Liver (tissue), 3 donors: ENCODE results near the gene WDR1.

Experiments used
- EGR1 ChIP-seq, 2 donors: IDR thresholded peaks; 2 replicates each; pipeline ENCODE4 v1.6.1; 2016 to 2018; ENCODE audit warnings: antibody characterized with exemption in 2 of 2, low read depth in 2 of 2
- GABPA ChIP-seq, 2 donors: IDR thresholded peaks in 1 of 2; conservative IDR thresholded peaks in 1 of 2; 2 replicates each; pipeline ENCODE4 v1.6.1; 2016; ENCODE audit warnings: antibody characterized with exemption in 2 of 2, mild to moderate bottlenecking in 1 of 2, moderate library complexity in 1 of 2
- JUND ChIP-seq, 2 donors: IDR thresholded peaks; 2 replicates each; pipeline ENCODE4 v1.6.1; 2016; ENCODE audit warnings: antibody characterized with exemption in 2 of 2
- TAF1 ChIP-seq: conservative IDR thresholded peaks from 2 replicates; pipeline ENCODE4 v1.6.1; 2016; ENCODE audit warnings: antibody characterized with exemption, mild to moderate bottlenecking
- YY1 ChIP-seq: IDR thresholded peaks from 2 replicates; pipeline ENCODE4 v1.6.1; 2016; ENCODE audit warnings: antibody characterized with exemption, mild to moderate bottlenecking
- TF ChIP-seq, protein P1 (sequence below): fragments of 150-350 bp; IDR thresholded peaks from 2 replicates; pipeline ENCODE4 v1.5.1; 2017; ENCODE audit warnings: improper control_type of control experiment, low read depth, low read length; ENCODE audit not compliant: missing input control
- TF ChIP-seq, protein P2 (sequence below): IDR thresholded peaks from 2 replicates; pipeline ENCODE4 v1.6.1; 2016; ENCODE audit warnings: antibody characterized with exemption
- donor health status: healthy.
- donor health status: healthy.

DNA sequence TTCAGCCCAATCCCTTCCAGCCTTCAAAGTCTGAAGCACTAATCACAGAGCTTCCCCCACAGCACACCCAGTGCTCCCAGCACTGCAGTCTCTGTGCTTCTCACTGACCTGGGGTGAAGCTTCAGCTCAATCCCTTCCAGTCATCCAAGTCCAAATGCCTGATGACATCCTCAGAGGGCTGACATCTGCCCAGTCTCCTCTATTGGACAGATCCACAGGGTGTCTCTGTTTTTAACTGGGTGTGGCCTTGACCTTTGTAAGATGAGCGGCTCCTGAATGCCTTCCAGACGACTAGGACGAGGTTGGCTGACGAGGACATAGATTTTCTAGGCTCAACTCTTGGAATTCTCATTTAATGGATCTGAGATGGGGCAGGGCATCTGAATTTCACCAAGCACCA, 87.7 kb downstream of the WDR1 start:
- TF ChIP-seq, protein P1, sequence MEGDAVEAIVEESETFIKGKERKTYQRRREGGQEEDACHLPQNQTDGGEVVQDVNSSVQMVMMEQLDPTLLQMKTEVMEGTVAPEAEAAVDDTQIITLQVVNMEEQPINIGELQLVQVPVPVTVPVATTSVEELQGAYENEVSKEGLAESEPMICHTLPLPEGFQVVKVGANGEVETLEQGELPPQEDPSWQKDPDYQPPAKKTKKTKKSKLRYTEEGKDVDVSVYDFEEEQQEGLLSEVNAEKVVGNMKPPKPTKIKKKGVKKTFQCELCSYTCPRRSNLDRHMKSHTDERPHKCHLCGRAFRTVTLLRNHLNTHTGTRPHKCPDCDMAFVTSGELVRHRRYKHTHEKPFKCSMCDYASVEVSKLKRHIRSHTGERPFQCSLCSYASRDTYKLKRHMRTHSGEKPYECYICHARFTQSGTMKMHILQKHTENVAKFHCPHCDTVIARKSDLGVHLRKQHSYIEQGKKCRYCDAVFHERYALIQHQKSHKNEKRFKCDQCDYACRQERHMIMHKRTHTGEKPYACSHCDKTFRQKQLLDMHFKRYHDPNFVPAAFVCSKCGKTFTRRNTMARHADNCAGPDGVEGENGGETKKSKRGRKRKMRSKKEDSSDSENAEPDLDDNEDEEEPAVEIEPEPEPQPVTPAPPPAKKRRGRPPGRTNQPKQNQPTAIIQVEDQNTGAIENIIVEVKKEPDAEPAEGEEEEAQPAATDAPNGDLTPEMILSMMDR, result no peak
- TF ChIP-seq, protein P2, sequence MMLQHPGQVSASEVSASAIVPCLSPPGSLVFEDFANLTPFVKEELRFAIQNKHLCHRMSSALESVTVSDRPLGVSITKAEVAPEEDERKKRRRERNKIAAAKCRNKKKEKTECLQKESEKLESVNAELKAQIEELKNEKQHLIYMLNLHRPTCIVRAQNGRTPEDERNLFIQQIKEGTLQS, result no peak
- no peak for TF ChIP-seq TAF1
- no peak for TF ChIP-seq GABPA (IDR thresholded peaks at IDR 0.05 in 1 of 2, conservative IDR thresholded peaks at IDR 0.05 in 1 of 2)
- no peak for TF ChIP-seq JUND (IDR thresholded peaks at IDR 0.05)
- TF ChIP-seq EGR1 (IDR thresholded peaks at IDR 0.05; ENCODE audit: low read depth in 2 of 2), result no peak
- no peak for TF ChIP-seq YY1
